HG02970 (cell line): ENCODE data around the gene NOSIP.

Experiments
- ATAC-seq: cut with Tn5 transposase; IDR thresholded peaks from one replicate; pipeline ENCODE4 v1.9.1; 2021; ENCODE audit warnings: mild to moderate bottlenecking, moderate library complexity, moderate number of reproducible peaks; ENCODE audit not compliant: unreplicated experiment, low FRiP score

NOSIP gene

DNA sequence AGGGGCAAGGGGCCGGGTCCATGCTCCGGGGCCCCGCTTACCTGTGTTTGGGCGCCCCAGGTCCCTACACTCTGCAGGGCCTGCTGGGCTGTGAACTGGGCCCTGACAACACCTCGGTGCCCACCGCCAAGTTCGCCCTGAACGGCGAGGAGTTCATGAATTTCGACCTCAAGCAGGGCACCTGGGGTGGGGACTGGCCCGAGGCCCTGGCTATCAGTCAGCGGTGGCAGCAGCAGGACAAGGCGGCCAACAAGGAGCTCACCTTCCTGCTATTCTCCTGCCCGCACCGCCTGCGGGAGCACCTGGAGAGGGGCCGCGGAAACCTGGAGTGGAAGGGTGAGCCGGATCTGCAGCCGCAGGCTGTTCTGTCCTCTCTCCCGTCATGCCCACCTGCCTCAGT, 66.2 kb downstream of the NOSIP start:
- ATAC-seq = no peak

- ATAC-seq = no peak
These were observed 66.6 kb downstream of the NOSIP start for GRCh38 chr19:49513746-49514118.

DNA sequence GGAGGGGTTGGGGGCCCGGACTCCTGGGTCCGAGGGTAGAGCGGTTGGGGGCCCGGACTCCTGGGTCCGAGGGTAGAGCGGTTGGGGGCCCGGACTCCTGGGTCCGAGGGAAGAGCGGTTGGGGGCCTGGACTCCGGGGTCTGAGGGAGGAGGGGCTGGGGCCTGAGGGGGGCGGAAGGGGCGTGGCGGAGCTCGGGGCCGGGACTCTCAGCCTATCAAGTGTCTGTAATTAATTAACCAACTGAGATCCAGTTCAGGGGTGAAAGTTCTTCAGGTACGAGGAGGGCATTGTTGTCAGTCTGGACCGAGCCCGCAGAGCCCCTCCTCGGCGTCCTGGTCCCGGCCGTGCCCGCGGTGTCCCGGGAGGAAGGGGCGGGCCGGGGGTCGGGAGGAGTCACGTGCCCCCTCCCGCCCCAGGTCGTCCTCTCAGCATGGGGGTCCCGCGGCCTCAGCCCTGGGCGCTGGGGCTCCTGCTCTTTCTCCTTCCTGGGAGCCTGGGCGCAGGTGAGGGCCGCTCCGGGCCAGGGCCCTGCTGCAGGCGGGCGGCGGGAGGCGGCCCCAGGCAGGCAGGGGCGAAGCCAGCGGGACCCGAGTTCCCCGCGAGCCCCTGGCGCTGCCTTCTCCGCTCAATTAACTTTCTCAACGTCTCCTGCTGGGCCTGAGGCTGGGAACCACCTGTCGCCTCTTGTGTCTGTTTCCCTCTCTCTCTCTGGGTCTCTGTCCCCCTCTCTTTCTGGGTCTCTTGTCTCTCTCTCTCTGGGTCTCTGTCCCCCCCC, 67.2 kb downstream of the NOSIP start:
- no peak for ATAC-seq

DNA sequence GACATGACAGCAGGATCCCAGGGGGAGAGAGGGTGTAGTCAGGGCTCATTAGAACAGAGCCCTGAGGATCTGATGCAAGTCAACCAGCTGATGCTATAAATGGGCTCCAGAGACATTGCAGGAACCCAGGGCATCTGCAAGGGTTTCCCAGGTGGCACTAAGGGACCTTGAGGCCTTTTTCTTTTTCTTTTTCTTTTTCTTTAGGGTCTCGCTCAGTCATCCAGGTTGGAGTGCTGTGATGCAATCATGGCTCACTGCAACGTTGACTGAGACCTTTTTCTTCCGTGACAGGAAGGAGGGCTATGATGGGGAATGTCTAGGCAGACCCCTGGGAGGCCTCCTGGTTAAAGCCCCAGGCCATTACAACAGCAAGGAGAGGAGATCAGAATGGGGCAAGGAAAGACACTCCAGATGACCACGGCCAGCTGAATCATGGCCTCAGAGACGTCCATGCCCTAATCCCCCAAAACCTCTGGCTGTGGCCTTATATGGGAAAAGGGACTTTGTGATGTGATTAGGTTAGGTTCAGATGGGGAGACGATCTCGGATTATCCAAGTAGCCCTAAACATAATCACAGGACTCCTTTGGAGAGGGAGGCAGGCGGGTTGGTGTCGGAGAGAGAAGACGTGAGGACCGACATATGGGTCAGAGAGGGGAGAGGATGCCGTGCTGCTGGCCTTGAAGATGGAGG, 72.4 kb downstream of the NOSIP start:
- no peak for ATAC-seq

DNA sequence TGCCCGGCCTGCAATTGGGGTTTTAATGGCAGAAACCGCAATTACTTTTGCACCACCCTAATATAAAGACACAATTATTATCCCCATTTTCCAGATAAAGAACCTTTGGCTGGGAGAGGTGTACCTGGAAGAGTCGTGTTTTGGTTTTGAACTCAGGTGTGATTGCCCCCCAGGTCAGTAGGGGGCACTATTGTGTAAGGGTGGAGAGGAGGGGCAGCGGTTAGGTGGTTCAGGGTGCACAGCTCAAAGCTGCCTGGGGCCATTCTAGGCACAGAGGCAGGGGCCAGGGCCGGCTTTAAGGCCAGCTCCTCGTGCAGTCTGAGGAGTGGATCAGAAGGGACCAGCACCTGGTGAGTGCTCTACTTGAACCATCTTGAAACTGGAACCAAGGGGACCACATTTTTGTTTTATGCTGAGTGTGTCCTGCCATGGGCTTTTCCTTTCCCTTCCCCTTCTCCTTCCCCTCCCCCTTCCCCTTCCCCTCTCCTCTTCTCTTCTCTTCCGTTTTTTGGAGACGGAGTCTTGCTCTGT, 73.7 kb downstream of the NOSIP start:
- ATAC-seq = no peak
